CD4-positive, alpha-beta T cell treated with Interleukin-12 subunit alpha and Interleukin-12 subunit beta, for 1 hour (primary cell): ENCODE data around the gene PLXNB3.
"Not testable (repeated sequence)": the region's sequence is repeated elsewhere in the genome, so short reads cannot be mapped to it uniquely, and the experiment has no call there.

ENCODE experiments used
- DNase-seq: peaks from one replicate; pipeline ENCODE4 v3.0.0-alpha.2; 2020

Gene PLXNB3

DNA sequence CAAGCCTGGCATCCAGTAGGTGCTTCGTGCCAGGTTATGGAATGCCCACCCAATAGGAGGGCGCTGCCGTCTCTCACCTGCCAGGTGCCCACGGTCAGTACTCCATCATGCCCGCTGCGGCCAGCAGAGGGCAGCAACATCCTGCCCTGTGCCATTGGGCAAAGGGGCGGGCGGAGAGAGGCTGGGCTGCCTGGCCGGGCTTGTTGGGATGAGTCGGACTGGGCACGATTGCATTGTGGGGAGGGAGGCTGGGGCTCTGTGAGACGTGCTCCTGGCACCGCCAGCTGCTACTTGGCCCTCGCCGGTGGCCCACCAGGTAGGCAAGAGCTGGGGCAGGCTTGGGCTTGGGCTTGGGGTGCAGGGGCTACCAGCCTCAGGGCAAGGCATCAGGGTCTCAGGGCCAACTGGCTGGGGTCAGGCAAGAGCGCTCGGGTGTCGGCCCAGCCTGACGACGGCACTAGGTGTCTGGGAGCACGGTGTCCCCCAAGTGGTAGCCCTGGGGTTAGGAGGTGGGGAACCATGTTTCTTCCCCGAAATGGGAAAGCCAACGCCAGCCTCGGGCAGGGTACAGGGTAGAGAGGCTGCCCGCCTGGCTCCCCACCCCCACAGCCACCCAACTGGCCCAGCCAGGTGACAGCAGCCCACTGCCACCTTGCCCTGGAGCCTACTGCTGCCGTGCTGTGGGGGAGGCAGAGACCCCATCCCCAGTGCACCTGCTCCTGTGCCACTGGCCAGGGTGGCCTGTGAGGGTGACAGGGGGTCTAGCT, at the start of gene PLXNB3:
Gene PLXNB3, plus strand, starts transcription at position 261 of the 767 bp plus-strand sequence. CDS start 1,287 bp downstream, outside the sequence.
- peak; percentile 77 for DNase-seq

DNA sequence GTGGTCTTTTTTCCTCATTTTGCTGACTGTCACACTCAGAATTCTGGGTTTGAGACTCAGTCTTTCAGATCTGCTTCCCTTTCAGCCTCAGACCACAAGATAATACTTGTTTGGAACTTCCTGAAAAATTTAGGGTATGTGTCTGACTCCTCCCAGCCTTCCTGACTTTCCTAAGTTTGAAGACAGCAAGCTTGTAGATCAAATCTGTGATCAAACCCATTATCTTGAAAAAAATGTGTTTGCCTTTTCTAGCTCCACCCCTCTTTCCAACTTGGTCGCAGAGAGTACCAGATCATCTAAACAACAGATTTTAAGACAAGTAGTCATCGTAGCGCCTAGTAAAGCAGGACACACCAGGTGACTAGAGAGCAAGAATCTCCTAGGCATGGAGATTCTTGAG, 49.8 kb upstream of the PLXNB3 start:
- DNase-seq = no peak

DNA sequence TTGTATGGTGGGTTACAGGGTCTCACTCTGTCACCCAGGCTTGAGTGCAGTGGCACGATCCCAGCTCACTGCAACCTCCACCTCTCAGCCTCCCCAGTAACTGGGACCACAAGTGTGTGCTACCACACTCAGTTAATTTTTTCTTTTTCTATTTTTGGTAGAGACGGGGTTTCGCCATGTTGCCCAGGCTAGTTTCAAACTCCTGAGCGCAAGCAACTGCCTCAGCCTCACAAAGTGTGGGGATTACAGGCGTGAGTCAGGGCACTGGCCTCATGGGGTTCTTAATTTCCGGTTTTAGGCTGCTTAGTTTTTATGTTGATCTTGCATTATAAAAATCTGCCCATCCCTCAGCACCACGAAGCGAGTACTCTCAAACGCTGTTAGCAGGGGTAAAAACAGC, 46.6 kb upstream of the PLXNB3 start:
- no peak for DNase-seq

DNA sequence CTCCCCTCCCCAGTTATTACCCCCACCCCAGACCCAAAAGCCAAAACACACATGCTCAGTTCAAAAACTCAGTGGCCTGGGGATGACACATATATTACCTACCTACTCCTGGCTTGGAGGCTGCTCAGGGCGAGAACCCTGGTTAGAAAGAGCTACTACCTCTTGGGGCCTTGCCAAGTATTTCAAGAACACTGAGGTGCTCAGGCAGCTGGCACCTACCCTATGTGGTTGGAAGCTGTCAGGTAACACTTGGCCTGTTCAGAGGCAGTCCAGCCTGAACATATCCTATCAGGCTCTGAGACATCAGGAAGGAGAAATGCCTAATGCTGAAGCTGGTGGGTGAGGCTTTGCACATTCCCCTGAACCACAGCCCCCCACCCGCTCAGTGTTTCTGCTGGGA, 44.8 kb upstream of the PLXNB3 start:
- no peak for DNase-seq

DNA sequence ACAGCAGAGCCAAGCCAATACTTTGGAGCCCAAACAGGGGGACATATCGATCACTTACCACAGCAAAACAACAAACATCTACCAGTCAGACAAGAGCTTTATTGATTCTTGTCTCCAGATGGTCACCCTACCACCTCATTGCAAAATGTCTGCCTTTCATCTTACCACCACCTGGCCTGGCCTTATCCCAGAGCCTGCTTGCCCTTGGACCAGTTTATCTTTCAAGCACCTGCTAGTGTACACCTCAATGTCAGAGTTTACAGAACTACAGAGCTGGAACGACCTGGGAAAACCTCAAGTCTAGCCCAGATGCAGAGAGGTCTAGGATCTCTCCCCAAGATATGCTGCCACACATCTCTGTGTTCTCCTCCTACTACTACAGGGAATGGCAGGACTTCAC, 44.3 kb upstream of the PLXNB3 start:
- DNase-seq = no peak

DNA sequence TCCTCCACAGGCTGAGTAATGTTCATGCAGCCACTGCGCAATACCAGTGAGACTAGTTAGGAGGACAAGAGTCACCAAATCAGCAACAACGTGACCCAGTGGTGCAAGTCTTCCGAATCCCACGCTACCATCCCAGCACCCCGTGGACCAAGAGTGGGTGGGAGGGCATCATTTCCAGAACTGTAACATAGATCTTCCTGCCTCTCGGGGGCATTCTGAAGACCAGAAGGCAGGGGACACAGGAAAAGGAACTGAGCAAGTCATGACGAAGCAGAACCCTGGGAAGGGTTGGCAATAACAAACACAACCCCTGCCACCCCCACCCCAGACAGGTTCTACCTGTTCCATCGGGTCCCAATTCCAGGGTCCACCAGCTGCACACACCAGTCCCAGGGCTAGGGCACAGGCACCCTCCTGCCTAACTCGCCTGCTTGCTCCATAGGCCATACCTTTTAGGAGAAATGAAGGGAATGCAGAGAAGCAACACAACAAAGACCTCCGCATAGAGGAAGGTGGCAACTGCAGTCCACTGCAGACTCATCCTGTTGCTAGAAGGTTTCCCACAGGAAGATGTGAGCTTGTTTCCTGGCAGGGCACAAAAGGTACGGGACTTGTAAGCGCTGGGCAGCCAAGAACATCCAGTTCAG, 41.2 kb upstream of the PLXNB3 start:
- DNase-seq = no peak

DNA sequence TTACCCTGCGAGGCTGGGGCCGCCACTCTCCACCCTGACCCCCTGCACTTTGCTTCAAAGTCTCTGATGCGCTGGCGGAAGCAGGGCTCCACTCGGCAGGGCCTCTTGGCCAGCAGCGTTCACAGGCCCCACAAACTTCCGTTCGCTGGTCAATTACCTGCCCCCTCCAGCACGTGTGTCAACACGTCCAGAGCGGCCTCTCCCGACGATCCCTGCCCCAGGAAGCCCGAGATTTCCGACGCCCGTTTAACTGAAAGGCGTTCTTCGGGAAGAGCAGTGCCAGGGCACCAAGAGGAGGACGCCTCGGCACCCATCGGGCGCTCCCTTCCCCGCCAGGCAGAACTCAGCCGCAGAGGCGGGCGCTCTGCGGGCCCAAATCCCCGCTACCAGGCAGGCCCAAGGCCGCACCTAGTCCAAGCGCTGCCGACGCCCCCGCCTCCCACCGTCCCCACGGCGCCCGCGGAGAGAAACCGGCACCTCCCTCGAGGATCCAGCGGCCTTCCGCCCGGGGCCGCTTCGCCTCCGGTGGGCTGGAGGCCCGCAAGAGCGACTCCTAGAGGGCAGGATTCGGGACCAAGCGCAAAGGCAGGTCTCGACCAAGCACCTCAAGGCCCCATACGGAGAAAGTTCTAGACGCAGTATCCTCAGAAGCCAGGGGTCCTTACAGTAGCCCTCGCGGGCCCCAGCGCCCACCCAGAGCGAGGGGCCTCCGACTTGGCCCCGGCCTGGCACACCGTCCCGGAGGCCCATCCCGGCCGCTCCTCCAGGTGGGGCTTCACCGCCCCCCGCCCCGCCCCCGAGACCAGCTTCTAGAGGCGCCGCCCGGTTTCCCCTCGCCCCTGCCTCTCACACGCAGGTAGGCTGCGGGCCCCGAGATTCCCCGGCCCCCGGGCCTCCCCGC, 40.4 kb upstream of the PLXNB3 start:
- peak; percentile 49 for DNase-seq

DNA sequence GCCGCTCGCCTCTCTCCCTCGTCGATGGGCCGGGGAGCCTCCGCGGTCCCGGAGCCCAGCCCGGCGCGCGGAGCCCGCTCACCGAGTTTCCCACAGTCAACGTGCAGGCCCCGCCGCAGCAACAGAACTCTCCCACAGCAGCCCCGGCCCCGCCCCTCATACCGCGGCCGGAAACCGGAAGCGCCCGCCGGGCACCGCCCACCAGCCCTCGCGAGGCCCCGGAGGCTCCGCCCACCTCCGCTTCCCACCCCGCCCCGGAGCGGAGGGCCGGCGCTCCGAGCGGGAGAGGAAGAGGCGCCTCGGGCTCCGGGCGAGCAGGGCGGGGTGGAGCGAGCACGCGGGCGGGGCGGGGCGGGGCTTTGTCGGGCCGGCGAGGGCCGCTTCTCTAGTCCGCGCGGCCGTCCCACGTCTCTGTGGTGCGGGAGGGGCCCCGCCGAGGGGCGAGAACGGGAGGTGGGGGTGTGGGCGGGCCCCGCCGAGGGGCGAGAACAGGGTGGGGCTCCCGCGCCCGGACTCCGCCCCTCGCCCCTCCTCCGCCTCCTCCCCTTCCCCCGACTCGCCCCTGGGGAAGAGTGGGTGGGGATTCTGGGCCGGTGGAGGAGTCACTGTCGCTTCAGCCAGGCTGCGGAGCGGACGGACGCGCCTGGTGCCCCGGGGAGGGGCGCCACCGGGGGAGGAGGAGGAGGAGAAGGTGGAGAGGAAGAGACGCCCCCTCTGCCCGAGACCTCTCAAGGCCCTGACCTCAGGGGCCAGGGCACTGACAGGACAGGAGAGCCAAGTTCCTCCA, 39.6 kb upstream of the PLXNB3 start, which contains the start of the genes ABCD1 and BCAP31:
Gene ABCD1, plus strand, starts transcription at position 605 of the 787 bp plus-strand sequence. CDS start 411 bp downstream, outside the sequence.
Gene BCAP31, minus strand, starts transcription at position 136 of the 787 bp plus-strand sequence. CDS start 1,143 bp downstream, outside the sequence.
- DNase-seq = peak; percentile 91

DNA sequence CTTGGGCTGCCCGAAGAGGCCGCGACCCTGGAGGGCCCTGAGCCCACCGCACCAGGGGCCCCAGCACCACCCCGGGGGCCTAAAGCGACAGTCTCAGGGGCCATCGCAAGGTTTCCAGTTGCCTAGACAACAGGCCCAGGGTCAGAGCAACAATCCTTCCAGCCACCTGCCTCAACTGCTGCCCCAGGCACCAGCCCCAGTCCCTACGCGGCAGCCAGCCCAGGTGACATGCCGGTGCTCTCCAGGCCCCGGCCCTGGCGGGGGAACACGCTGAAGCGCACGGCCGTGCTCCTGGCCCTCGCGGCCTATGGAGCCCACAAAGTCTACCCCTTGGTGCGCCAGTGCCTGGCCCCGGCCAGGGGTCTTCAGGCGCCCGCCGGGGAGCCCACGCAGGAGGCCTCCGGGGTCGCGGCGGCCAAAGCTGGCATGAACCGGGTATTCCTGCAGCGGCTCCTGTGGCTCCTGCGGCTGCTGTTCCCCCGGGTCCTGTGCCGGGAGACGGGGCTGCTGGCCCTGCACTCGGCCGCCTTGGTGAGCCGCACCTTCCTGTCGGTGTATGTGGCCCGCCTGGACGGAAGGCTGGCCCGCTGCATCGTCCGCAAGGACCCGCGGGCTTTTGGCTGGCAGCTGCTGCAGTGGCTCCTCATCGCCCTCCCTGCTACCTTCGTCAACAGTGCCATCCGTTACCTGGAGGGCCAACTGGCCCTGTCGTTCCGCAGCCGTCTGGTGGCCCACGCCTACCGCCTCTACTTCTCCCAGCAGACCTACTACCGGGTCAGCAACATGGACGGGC, 38.8 kb upstream of the PLXNB3 start:
- DNase-seq = no peak

DNA sequence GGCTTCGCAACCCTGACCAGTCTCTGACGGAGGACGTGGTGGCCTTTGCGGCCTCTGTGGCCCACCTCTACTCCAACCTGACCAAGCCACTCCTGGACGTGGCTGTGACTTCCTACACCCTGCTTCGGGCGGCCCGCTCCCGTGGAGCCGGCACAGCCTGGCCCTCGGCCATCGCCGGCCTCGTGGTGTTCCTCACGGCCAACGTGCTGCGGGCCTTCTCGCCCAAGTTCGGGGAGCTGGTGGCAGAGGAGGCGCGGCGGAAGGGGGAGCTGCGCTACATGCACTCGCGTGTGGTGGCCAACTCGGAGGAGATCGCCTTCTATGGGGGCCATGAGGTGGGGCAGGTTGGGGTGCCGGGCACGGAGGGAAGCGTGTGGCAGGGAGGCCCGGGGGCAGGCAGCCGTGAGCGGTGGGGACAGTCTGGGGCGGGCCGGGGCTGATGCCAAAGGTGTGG, 38.2 kb upstream of the PLXNB3 start:
- DNase-seq = no peak

DNA sequence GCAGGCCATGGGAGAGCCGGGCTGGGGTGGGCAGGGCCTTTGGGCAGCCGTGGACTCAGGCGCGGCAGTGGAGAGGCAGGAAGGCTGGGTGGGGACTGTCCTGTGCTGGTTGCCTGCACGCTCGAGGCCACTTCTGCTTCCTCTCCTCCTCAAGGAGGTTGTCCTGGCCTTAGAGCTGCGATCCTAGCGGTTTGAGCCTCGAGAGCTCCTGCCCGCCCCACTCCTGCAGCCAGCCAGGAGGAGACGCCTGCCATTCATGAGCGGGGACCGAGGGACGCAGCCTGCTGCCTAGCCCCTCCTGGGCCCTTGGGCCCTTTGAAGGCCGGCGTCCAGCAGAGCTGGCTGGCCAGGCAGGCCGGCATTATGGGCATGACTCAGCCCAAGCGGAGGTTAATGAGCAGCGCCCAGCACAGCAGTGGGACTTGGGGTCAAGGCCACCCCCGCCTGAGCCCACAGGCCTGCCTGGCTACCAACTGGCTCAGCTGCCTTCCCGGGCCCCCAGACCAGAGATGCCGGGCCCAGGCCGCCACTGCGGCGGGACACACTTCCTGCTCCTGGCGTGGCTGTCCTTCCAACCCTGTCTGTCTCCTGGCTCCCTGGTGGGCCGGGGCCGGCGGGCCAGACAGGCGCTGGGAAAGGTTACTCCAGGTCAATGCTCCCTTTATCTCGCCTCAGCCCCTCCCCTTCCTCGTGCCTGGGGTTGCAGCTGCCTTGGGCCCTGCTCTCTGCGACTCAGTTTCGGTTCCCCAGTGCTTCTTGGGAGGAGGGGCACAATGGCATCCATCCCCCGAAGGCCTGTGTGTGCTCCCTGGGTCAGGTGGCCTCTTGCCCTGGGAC, 37.5 kb upstream of the PLXNB3 start:
- peak; percentile 57 for DNase-seq

DNA sequence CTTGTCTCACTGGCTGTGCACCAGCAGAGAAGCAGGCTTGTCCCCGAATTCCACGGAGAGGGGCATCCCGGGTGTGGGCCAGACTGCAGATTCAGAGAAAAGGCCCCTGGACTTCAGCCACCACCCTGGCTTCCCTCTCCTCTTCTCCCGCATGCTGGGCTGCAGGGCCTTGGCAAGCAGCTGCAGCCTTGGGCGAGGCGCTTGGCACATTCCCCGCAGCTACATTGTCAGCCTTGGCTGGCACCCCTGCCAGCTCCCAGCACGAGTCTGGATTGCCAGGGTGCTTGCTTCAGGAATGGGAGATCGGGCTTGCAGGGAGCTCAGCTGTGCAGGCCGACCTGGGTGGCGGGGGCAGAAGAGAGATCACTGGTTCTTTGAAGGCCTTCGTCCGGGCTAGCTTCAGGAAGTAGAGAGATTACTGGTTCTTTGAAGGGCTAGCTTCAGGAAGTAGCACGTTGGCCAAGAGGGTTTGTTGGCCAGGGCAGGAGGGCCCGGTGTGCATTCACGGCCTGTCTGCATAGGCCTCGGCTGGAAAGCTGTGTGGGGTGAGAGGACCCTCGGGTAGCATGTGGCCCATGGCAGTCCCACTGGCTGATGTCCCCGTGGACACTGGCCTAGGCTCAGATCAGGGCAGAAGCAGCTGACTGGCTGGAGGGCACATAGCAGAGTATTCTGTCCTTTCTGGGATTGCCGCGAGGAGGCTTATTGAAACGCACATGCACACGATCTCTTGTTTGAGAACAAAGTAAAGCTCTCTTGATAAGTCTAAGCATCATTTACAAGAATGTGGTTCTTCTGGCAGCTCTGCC, 36.7 kb upstream of the PLXNB3 start:
- no peak for DNase-seq

DNA sequence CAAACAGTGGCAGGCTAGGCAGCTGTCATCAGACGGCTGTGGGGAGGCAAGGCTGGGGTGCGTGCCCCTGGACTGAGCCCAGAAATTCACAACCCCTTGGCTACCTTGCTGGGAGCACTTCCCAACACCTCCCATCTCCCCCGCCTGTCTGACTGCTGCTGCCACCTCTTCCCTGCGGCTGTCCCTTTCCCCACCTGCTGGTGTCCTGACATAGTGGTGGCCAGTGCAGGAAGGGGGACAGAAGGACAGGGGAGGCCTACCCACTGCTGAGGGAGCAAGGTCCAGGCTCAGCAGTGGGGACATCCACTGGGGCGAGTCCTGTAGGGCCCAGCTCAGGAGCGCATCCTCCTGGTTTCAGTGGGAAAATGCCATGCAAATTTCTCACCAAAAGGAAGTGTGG, 36.0 kb upstream of the PLXNB3 start:
- DNase-seq = no peak

DNA sequence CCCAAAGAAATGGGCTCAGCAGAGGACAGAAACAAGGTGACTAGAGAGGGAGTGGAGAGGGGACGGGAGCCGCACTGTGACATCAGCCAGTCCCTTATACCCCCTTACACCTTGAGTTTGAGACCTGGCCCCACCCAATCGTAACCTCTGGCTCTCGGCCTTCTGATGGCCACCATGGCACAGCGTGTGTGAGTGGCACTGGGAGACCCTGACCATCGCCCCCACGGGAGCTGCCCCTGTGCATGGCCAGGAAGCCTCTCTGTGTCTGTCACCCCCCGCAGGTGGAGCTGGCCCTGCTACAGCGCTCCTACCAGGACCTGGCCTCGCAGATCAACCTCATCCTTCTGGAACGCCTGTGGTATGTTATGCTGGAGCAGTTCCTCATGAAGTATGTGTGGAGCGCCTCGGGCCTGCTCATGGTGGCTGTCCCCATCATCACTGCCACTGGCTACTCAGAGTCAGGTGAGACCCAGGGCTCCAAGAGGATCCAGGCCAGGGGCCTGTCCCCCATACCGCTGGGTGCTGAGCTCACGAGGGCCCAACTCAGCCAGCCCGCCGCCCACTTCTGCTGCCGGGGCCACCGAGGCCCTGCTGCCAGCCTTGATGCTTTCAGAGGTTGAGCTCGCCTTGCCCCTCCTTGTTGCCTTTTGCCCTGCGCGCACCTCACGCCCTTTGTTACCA, 35.0 kb upstream of the PLXNB3 start:
- no peak for DNase-seq

DNA sequence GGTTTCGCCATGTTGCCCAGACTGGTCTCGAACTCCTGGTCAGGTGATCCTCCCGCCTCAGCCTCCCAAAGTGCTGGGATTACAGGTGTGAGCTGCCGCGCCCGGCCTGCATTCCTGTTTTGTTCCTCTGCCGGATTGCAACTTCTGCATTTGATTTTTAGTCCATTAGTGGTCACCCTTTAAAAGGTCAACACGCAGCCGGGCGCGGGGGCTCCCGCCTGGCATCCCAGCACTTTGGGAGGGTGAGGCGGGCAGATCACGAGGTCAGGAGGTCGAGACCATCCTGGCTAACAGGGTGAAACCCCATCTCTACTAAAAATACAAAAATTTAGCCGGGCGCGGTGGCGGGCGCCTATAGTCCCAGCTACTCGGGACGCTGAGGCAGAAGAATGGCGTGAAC, 33.9 kb upstream of the PLXNB3 start:
- DNase-seq = not testable (repeated sequence)

DNA sequence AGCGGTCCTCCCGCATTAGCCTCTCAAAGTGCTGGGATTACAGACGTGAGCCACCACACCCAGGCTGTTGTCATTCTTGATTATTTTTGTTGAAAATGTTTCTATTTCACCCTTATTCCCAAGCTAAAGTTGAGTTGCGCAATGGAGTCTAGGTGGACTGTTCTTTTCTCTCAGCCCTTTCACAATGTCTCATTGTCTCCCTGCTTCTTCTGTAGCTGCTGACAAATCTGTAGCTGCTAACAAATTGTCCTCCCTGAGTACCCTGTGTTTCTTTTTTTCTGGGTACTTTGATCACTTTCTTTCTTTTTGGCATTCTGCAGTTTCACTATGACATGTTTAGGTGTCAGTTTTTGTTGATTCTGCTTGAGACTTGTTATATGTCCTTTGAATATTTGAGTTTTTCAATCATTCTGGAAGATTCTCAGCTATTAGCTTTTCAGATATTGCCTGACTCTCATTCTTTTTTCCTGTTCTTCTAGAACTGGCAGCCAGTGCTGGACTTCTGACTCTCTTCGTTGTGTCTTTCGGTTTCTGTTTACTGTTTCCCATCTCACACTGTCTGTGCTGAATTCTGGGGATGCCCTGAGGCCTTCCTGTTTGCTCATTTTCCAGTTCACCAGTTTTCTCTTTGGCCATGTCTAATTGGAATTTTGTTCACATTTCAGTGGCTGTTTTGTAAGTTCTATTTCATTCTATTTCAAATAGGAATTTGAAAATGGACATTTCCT, 32.8 kb upstream of the PLXNB3 start:
- DNase-seq = no peak

DNA sequence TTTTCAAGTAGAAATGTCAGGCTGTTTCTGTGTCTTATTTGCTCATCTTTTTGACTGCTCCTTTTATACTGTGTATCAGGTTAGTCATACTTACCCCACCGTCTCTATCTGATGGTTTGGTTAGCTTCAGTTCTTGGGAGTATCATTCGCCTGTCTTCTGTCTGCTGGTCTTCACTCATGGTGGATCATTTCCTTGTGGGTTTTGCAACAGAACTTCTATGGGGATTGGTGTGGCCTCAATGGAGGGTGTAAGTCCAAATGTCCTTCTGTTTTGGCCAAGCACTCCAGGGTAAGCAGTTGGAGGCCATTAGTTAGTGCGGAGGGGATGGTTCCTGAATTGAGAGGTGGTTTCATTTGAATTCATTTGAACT, 32.2 kb upstream of the PLXNB3 start:
- DNase-seq = no peak

DNA sequence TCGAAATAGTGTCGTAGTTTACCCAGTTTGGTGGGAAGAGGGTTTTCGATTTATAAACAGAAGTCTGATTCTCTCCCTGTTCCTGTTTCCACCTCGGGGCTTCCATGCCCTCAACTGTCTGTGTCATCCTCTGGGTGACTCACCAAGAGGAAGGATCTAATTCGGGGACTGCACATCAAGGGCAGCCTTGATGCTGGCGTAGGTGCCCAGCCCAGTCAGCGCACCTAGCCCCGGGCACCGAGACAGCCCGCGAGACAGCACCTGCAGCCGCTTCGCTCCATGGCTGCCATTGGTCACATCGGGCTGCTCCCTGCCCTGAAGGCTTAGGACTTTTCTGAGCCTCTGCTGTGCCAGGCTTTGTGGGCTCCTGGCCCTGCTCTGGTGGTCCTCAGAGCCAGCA, 31.6 kb upstream of the PLXNB3 start:
- DNase-seq = no peak
